SK-N-SH treated with all-trans-retinoic acid at 6 μM for 48 hours (cell line): Measurements from ENCODE around the gene MROH9.
"Not testable (repeated sequence)": the region's sequence is repeated elsewhere in the genome, so short reads cannot be mapped to it uniquely, and the experiment has no call there.

Experiments used
- ATAC-seq: fragments of 200-7000 bp; cut with Tn5 transposase; 3 replicates; pipeline ENCODE4 v1.9.1; 2020; ENCODE audit warnings: mild to moderate bottlenecking, moderate library complexity
- ARNTL ChIP-seq: fragments of 450-650 bp; formaldehyde crosslinking; IDR thresholded peaks from 2 replicates; pipeline ENCODE4 v1.5.0; 2020; ENCODE audit warnings: low read depth, mild to moderate bottlenecking, moderate library complexity, borderline replicate concordance
- BACH2 ChIP-seq: fragments of 250-450 bp; sonication (Bioruptor Pico); IDR thresholded peaks from 2 replicates; pipeline ENCODE4 v1.9.0; 2021; ENCODE audit warnings: mild to moderate bottlenecking, borderline replicate concordance
- ISL1 ChIP-seq: fragments of 250-450 bp; sonication (Bioruptor Pico); IDR thresholded peaks from 2 replicates; pipeline ENCODE4 v2.1.2; 2022; ENCODE audit warnings: mild to moderate bottlenecking, moderate library complexity
- OSR1 ChIP-seq: fragments of 250-450 bp; sonication (Bioruptor Pico); IDR thresholded peaks from 2 replicates; pipeline ENCODE4 v1.8.0; 2022; ENCODE audit warnings: moderate library complexity, mild to moderate bottlenecking, inconsistent platforms
- PPARA ChIP-seq: fragments of 250-450 bp; sonication (Bioruptor Pico); IDR thresholded peaks from 2 replicates; pipeline ENCODE4 v1.5.0; 2020; ENCODE audit warnings: mild to moderate bottlenecking, borderline replicate concordance
- RARB ChIP-seq: fragments of 250-450 bp; sonication (Bioruptor Pico); IDR thresholded peaks from 2 replicates; pipeline ENCODE4 v1.8.0; 2021; ENCODE audit warnings: mild to moderate bottlenecking, moderate library complexity
- SNAI2 ChIP-seq: fragments of 250-450 bp; sonication (Bioruptor Pico); IDR thresholded peaks from 2 replicates; pipeline ENCODE4 v1.5.0; 2020; ENCODE audit warnings: mild to moderate bottlenecking, moderate library complexity
- TCF4 ChIP-seq: fragments of 250-450 bp; sonication (Bioruptor Pico); IDR thresholded peaks from 2 replicates; pipeline ENCODE4 v1.8.0; 2021; ENCODE audit warnings: mild to moderate bottlenecking, moderate library complexity, borderline replicate concordance
- TOX ChIP-seq: fragments of 250-450 bp; sonication (Bioruptor Pico); IDR thresholded peaks from 2 replicates; pipeline ENCODE4 v1.8.0; 2021; ENCODE audit warnings: mild to moderate bottlenecking, moderate library complexity, borderline replicate concordance
- ZFP3 ChIP-seq: fragments of 250-450 bp; sonication (Bioruptor Pico); IDR thresholded peaks from 2 replicates; pipeline ENCODE4 v1.5.0; 2020; ENCODE audit warnings: mild to moderate bottlenecking, moderate library complexity
- ZFP30 ChIP-seq: fragments of 450-650 bp; formaldehyde crosslinking; IDR thresholded peaks from 2 replicates; pipeline ENCODE4 v1.5.0; 2022; ENCODE audit warnings: mild to moderate bottlenecking, moderate library complexity
- ZNF565 ChIP-seq: fragments of 450-650 bp; formaldehyde crosslinking; conservative IDR thresholded peaks from 2 replicates; pipeline ENCODE4 v1.5.0; 2020; ENCODE audit warnings: low read depth, mild to moderate bottlenecking, moderate library complexity
- ZNF8 ChIP-seq: fragments of 450-650 bp; formaldehyde crosslinking; IDR thresholded peaks from 2 replicates; pipeline ENCODE4 v1.5.0; 2020; ENCODE audit warnings: mild to moderate bottlenecking, moderate library complexity
- TF ChIP-seq, protein P1 (sequence below): fragments of 250-450 bp; sonication (Bioruptor Pico); IDR thresholded peaks from 2 replicates; pipeline ENCODE4 v1.5.0; 2020; ENCODE audit warnings: mild to moderate bottlenecking, moderate library complexity
- TF ChIP-seq, protein P2 (sequence below): fragments of 250-450 bp; sonication (Bioruptor Pico); IDR thresholded peaks from 2 replicates; pipeline ENCODE4 v1.8.0; 2020; ENCODE audit warnings: mild to moderate bottlenecking, moderate library complexity, borderline replicate concordance
- TF ChIP-seq, protein P3 (sequence below): fragments of 250-450 bp; sonication (Bioruptor Pico); IDR thresholded peaks from 2 replicates; pipeline ENCODE4 v1.8.0; 2021; ENCODE audit warnings: low read depth, mild to moderate bottlenecking, moderate library complexity, borderline replicate concordance
- TF ChIP-seq, protein P4 (sequence below): fragments of 250-450 bp; sonication (Bioruptor Pico); IDR thresholded peaks from 2 replicates; pipeline ENCODE4 v1.5.1; 2020; ENCODE audit warnings: low read depth, mild to moderate bottlenecking, moderate library complexity
- TF ChIP-seq, protein P5 (sequence below): fragments of 250-450 bp; sonication (Bioruptor Pico); IDR thresholded peaks from 2 replicates; pipeline ENCODE4 v1.5.1; 2021; ENCODE audit warnings: mild to moderate bottlenecking, moderate library complexity

MROH9 gene

DNA sequence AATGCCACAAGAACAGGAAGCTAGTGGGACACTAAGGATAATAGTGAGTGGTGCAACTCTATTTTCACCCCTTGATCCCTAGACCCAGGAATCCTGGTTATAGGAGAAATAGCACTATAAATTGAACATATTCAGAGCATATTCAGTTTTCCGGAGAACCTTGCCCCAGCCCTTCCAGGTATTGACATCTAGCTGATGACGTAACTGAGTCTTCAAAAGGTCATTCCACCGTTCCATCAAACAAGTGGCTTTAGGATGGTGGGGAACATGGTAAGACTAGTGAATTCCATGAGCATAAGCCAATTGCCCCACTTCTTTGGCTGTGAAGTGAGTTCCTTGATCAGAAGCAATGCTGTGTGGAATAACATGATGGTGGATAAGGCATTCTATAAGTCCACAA, 2.9 kb downstream of the MROH9 start:
- no peak for ATAC-seq
- TF ChIP-seq ZFP30 (CRISPR knock-in tag), result no peak
- TF ChIP-seq, protein P1, sequence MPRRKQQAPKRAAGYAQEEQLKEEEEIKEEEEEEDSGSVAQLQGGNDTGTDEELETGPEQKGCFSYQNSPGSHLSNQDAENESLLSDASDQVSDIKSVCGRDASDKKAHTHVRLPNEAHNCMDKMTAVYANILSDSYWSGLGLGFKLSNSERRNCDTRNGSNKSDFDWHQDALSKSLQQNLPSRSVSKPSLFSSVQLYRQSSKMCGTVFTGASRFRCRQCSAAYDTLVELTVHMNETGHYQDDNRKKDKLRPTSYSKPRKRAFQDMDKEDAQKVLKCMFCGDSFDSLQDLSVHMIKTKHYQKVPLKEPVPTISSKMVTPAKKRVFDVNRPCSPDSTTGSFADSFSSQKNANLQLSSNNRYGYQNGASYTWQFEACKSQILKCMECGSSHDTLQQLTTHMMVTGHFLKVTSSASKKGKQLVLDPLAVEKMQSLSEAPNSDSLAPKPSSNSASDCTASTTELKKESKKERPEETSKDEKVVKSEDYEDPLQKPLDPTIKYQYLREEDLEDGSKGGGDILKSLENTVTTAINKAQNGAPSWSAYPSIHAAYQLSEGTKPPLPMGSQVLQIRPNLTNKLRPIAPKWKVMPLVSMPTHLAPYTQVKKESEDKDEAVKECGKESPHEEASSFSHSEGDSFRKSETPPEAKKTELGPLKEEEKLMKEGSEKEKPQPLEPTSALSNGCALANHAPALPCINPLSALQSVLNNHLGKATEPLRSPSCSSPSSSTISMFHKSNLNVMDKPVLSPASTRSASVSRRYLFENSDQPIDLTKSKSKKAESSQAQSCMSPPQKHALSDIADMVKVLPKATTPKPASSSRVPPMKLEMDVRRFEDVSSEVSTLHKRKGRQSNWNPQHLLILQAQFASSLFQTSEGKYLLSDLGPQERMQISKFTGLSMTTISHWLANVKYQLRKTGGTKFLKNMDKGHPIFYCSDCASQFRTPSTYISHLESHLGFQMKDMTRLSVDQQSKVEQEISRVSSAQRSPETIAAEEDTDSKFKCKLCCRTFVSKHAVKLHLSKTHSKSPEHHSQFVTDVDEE (CRISPR knock-in tag), result no peak
- TF ChIP-seq, protein P2, sequence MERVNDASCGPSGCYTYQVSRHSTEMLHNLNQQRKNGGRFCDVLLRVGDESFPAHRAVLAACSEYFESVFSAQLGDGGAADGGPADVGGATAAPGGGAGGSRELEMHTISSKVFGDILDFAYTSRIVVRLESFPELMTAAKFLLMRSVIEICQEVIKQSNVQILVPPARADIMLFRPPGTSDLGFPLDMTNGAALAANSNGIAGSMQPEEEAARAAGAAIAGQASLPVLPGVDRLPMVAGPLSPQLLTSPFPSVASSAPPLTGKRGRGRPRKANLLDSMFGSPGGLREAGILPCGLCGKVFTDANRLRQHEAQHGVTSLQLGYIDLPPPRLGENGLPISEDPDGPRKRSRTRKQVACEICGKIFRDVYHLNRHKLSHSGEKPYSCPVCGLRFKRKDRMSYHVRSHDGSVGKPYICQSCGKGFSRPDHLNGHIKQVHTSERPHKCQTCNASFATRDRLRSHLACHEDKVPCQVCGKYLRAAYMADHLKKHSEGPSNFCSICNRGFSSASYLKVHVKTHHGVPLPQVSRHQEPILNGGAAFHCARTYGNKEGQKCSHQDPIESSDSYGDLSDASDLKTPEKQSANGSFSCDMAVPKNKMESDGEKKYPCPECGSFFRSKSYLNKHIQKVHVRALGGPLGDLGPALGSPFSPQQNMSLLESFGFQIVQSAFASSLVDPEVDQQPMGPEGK, result no peak
- no peak for TF ChIP-seq TCF4
- TF ChIP-seq ZFP3 (CRISPR knock-in tag), result no peak
- no peak for TF ChIP-seq SNAI2 (CRISPR knock-in tag)

DNA sequence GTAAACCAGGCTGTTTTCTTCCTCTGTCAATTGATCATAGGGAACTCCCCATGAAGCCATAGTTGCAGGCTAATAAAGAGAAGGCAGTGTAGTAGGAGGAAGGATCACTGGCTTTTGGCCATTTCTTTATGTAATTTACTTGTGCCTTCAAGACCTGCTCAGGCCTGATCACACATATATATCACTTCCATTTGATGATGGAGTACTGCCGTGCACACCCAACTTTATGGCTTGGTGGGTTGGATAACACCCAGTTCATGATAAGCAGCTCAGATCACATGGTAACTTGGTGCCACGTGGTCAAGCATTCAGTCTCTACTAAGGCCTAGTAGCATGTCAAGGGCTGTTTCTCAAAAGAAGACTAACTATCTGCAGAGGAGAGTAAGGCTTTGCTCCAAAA, 4.1 kb downstream of the MROH9 start:
- ATAC-seq, result no peak
- no peak for TF ChIP-seq ARNTL (CRISPR knock-in tag)
- no peak for TF ChIP-seq ISL1 (CRISPR knock-in tag)
- no peak for TF ChIP-seq ZNF565 (CRISPR knock-in tag)
- TF ChIP-seq ZNF8 (CRISPR knock-in tag), result no peak
- TF ChIP-seq RARB, result no peak
- TF ChIP-seq, protein P3, sequence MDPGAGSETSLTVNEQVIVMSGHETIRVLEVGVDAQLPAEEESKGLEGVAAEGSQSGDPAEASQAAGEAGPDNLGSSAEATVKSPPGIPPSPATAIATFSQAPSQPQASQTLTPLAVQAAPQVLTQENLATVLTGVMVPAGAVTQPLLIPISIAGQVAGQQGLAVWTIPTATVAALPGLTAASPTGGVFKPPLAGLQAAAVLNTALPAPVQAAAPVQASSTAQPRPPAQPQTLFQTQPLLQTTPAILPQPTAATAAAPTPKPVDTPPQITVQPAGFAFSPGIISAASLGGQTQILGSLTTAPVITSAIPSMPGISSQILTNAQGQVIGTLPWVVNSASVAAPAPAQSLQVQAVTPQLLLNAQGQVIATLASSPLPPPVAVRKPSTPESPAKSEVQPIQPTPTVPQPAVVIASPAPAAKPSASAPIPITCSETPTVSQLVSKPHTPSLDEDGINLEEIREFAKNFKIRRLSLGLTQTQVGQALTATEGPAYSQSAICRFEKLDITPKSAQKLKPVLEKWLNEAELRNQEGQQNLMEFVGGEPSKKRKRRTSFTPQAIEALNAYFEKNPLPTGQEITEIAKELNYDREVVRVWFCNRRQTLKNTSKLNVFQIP (CRISPR knock-in tag), result no peak
- no peak for TF ChIP-seq TCF4
- TF ChIP-seq PPARA (CRISPR knock-in tag), result no peak
- TF ChIP-seq BACH2 (CRISPR knock-in tag), result no peak
- no peak for TF ChIP-seq OSR1 (CRISPR knock-in tag)
- TF ChIP-seq, protein P4, sequence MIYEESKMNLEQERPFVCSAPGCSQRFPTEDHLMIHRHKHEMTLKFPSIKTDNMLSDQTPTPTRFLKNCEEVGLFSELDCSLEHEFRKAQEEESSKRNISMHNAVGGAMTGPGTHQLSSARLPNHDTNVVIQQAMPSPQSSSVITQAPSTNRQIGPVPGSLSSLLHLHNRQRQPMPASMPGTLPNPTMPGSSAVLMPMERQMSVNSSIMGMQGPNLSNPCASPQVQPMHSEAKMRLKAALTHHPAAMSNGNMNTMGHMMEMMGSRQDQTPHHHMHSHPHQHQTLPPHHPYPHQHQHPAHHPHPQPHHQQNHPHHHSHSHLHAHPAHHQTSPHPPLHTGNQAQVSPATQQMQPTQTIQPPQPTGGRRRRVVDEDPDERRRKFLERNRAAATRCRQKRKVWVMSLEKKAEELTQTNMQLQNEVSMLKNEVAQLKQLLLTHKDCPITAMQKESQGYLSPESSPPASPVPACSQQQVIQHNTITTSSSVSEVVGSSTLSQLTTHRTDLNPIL (CRISPR knock-in tag), result no peak
- no peak for TF ChIP-seq TOX (CRISPR knock-in tag)
- TF ChIP-seq, protein P1 (CRISPR knock-in tag), result no peak

DNA sequence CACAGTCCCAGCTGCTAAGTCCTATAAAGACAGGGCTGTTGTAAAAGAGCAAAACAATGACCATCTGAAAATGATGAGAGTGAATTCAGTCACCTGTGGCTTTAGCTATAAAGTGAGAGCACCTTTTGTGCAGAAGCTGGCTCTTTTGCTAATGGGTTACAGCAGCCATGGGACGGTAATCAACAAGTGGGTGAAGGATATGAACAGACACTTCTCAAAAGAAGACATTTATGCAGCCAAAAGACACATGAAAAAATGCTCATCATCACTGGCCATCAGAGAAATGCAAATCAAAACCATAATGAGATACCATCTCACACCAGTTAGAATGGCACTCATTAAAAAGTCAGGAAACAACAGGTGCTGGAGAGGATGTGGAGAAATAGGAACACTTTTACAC, 16.4 kb downstream of the MROH9 start:
- ATAC-seq, result not testable (repeated sequence)

DNA sequence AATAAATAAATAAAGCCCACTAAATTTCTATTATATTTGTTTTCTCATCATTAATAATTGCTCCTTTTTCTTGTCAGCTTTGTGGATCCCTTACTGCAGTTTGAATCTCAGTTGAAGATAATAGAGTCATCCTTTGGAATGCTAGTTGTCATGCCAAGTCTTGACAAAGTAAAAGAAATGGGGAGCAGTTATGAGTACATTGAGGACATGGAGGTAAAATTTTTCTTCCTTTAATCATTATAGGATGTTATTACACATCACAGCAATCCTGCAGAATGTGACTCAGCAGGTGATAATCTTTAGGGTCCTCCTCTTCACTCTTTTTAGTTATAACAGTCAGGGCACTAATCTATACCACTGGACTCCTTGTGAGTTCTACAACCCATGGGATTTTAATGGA, 24.1 kb downstream of the MROH9 start:
- ATAC-seq, result peak; percentile 82
- TF ChIP-seq OSR1 (CRISPR knock-in tag), result 0 out of 2 replicates have a peak, but pooled peaks have one; percentile 43
- TF ChIP-seq, protein P5, sequence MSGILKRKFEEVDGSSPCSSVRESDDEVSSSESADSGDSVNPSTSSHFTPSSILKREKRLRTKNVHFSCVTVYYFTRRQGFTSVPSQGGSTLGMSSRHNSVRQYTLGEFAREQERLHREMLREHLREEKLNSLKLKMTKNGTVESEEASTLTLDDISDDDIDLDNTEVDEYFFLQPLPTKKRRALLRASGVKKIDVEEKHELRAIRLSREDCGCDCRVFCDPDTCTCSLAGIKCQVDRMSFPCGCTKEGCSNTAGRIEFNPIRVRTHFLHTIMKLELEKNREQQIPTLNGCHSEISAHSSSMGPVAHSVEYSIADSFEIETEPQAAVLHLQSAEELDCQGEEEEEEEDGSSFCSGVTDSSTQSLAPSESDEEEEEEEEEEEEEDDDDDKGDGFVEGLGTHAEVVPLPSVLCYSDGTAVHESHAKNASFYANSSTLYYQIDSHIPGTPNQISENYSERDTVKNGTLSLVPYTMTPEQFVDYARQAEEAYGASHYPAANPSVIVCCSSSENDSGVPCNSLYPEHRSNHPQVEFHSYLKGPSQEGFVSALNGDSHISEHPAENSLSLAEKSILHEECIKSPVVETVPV, result no peak
